Activated CD4-positive, alpha-beta T cell treated with anti-CD3 and anti-CD28 coated beads, Interleukin-2, amount 10 ng/mL, durations not matched to agents 24 days and 14 days (primary cell): ENCODE measurements around the gene HELZ2. TPM values are rescaled to one million over a fixed set of nuclear protein-coding genes. Genes with fewer than 3 reads are reported as not detected.

Experiments
- DNase-seq: peaks from one replicate; pipeline ENCODE4 v3.0.0; 2022
- H3K27ac Mint-ChIP-seq: one replicate; pipeline ENCODE4 v1.8.0; 2022; ENCODE audit warnings: mild to moderate bottlenecking, mixed read lengths
- H3K27me3 Mint-ChIP-seq: one replicate; pipeline ENCODE4 v1.8.0; 2022; ENCODE audit warnings: mixed read lengths
- H3K36me3 Mint-ChIP-seq: one replicate; pipeline ENCODE4 v1.8.0; 2022; ENCODE audit warnings: low read depth, mild to moderate bottlenecking, mixed read lengths
- H3K4me1 Mint-ChIP-seq: one replicate; pipeline ENCODE4 v1.8.0; 2021; ENCODE audit warnings: mixed read lengths
- H3K4me3 Mint-ChIP-seq: one replicate; pipeline ENCODE4 v1.8.0; 2022; ENCODE audit warnings: mild to moderate bottlenecking, moderate library complexity, mixed read lengths
- H3K9me3 Mint-ChIP-seq: one replicate; pipeline ENCODE4 v1.8.0; 2021; ENCODE audit warnings: mixed read lengths
- intact Hi-C: fragments of 100-400 bp; cut with micrococcal nuclease; formaldehyde crosslinking; loops from one replicate; pipeline ENCODE4 v1.15.1; 2023
- total RNA-seq: library from RNA; stranded (reverse); gene quantifications from 2 replicates; pipeline ENCODE4 v1.2.3, GENCODE V29; 2022

Gene HELZ2
- total RNA-seq, 1 donor from 2014 or later = 15.9 TPM

- peaks cover 6% of the 10 kb centered on the region for H3K4me1 Mint-ChIP-seq
- H3K27ac Mint-ChIP-seq = no peak overlapping the region
- no peaks in the 10 kb centered on the region for H3K9me3 Mint-ChIP-seq
- H3K27me3 Mint-ChIP-seq = peaks cover 6% of the 10 kb centered on the region
- DNase-seq = no peak
- intact Hi-C loops = no loop called here
- no peaks in the 10 kb centered on the region for H3K36me3 Mint-ChIP-seq
- no peak overlapping the region for H3K4me3 Mint-ChIP-seq
Measured at GRCh38 chr20:63543131-63543530, 30.9 kb downstream of the HELZ2 start.

DNA sequence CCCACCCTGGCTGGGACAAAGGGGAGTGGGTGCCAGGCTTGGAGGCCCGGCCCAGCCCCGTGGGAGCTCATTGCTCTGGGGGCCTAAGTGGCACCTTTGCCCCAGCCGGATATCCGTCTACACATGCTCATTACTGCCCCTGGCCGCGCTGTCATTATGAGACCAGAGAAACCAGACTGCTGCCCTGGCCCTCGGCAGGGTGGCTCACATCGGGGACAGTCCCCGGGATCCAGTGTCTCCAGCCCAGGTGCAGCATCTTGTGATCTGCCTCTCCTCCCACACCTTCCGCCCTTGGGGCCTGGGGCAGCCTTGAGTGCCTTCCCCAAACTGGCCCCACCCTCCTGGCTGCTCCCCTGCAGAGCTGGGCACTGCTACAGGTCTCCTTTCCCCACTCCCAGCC, 31.3 kb downstream of the HELZ2 start:
- Mint-ChIP-seq H3K9me3 (no peaks in the 10 kb centered on the region), H3K4me3 (no peak overlapping the region), H3K36me3 (no peaks in the 10 kb centered on the region), H3K4me1 (peaks cover 8% of the 10 kb centered on the region), H3K27ac (no peak overlapping the region), H3K27me3 (peaks cover 6% of the 10 kb centered on the region)
- intact Hi-C loops = no loop called here
- no peak for DNase-seq

DNA sequence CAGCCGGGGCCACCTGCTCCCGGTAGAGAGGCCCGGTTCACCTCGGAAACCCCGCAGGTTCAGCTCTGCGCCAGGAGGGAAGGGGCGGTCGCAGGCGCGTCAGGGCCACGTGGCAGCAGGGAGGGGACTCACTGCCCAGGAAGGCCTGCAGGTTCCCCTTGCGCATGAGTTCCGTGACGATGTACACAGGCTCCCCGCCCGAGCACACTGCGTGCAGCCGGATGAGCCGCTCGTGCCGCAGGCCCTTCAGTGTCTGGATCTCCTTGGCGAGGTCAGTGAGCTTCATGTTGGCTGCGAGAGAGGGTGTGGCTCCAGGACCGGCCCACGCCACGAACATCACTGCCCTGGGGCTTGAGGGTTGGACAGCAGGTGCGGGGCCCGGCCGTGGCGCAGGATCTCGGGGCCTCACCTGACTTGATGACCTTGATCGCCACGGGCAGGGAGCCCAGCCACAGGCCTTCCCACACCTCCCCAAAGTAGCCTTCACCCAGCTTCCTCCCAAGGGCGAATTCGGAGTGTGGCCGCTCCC, 31.9 kb downstream of the HELZ2 start:
- peaks cover 6% of the 10 kb centered on the region for H3K27me3 Mint-ChIP-seq
- no peak overlapping the region for H3K27ac Mint-ChIP-seq
- intact Hi-C loops = no loop called here
- H3K4me1 Mint-ChIP-seq = peaks cover 10% of the 10 kb centered on the region
- no peaks in the 10 kb centered on the region for H3K36me3 Mint-ChIP-seq
- no peak for DNase-seq
- no peaks in the 10 kb centered on the region for H3K9me3 Mint-ChIP-seq
- no peak overlapping the region for H3K4me3 Mint-ChIP-seq

DNA sequence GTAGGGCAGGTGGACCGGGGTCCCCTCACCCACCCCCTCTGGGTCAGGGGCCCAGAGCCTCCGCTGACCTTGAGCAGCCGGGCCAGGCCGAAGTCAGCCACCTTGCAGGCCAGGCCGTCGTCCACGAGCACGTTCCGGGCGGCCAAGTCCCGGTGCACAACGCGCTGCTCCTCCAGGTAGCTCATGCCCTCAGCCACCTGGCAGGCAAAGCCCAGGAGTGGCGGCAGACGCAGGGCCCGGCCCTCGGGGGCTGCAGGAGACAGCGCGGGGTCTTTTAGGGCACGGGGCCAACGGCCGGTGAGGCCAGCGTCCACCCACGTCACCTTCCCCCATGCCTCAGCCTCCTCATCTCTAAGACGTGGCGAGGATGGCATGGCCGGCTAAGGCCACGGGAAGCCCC, 32.7 kb downstream of the HELZ2 start:
- H3K27ac Mint-ChIP-seq = no peak overlapping the region
- peaks cover 2% of the 10 kb centered on the region for H3K27me3 Mint-ChIP-seq
- peaks cover 13% of the 10 kb centered on the region for H3K4me1 Mint-ChIP-seq
- no peak overlapping the region for H3K4me3 Mint-ChIP-seq
- H3K9me3 Mint-ChIP-seq = no peaks in the 10 kb centered on the region
- intact Hi-C loops = no loop called here
- H3K36me3 Mint-ChIP-seq = no peaks in the 10 kb centered on the region
- no peak for DNase-seq

- H3K27ac Mint-ChIP-seq = peak overlapping the region; percentile 5
- H3K27me3 Mint-ChIP-seq = peaks cover 2% of the 10 kb centered on the region
- no peaks in the 10 kb centered on the region for H3K36me3 Mint-ChIP-seq
- no peak for DNase-seq
- peaks cover 15% of the 10 kb centered on the region for H3K4me1 Mint-ChIP-seq
- intact Hi-C loops = no loop called here
- H3K9me3 Mint-ChIP-seq = no peaks in the 10 kb centered on the region
- no peak overlapping the region for H3K4me3 Mint-ChIP-seq
Measured at GRCh38 chr20:63540417-63541186, 33.4 kb downstream of the HELZ2 start.

GRCh38 chr20:63539441-63540370, 34.3 kb downstream of the HELZ2 start:
- DNase-seq = no peak
- no peaks in the 10 kb centered on the region for H3K27me3 Mint-ChIP-seq
- peak overlapping the region; percentile 15 for H3K27ac Mint-ChIP-seq
- H3K4me1 Mint-ChIP-seq = peaks cover 12% of the 10 kb centered on the region
- H3K36me3 Mint-ChIP-seq = no peaks in the 10 kb centered on the region
- H3K4me3 Mint-ChIP-seq = no peak overlapping the region
- no peaks in the 10 kb centered on the region for H3K9me3 Mint-ChIP-seq
- intact Hi-C loops = loop anchor here (2.0 to 5.0 kb wide), 6 partner anchors 88 to 523 kb away; partner anchors contain the start of genes C20orf204, GMEB2, SAMD10 and TCEA2

- no peak for DNase-seq
- no peaks in the 10 kb centered on the region for H3K9me3 Mint-ChIP-seq
- no peaks in the 10 kb centered on the region for H3K36me3 Mint-ChIP-seq
- no peaks in the 10 kb centered on the region for H3K27me3 Mint-ChIP-seq
- intact Hi-C loops = loop anchor here (2.0 to 5.0 kb wide), 6 partner anchors 88 to 523 kb away; partner anchors contain the start of genes C20orf204, GMEB2, SAMD10 and TCEA2
- no peak overlapping the region for H3K27ac Mint-ChIP-seq
- H3K4me1 Mint-ChIP-seq = peaks cover 12% of the 10 kb centered on the region
- no peak overlapping the region for H3K4me3 Mint-ChIP-seq
Measured at GRCh38 chr20:63539092-63539430, 35.0 kb downstream of the HELZ2 start.

DNA sequence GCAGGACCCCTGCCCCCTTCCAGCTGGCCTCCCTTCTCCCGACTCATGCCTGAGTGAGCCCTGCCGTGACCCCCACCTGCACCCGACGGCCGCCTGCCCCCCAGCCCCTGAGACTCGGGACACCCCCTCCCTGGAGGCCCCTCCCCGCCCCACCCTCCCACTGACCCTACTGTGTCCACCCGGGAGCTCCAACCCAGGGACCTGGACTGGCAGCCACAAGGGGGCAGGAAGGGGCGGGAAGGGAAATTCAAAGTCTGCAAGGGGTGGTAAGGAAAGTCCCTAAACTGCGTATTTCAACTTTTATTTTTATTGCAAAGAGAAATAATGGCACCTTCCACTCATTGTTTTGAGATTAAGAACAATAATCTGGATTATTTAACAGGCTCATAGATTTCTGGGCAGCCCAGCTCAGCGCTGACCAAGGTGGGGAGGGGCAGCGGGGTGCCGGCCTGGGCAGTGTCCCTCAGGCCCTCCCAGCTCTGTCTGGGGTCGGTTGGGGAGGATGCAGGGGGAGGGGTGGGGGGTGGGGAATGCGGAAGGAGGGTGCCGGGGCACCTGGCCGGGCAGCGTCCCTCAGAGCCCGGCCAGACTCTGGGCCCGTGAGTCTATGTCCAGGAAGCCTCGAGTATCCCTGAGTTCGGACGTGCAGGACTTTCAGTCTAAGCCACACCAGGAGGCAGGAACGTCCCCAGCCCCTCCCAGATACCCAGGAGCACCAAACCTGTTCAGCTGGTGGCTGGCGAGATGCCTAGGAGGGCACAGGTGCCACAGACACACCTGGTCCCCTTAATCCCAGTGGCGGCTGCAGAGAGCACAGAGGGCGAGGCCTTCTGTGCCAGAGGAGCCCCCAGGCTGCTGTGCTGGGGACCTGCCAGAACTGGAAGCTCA, 35.6 kb downstream of the HELZ2 start:
- H3K4me1 Mint-ChIP-seq = peaks cover 12% of the 10 kb centered on the region
- no peaks in the 10 kb centered on the region for H3K27me3 Mint-ChIP-seq
- intact Hi-C loops = loop anchor here (2.0 to 5.0 kb wide), 6 partner anchors 89 to 524 kb away; partner anchors contain the start of genes C20orf204, GMEB2, SAMD10 and TCEA2
- H3K27ac Mint-ChIP-seq = peak overlapping the region; percentile 91
- no peak for DNase-seq
- H3K4me3 Mint-ChIP-seq = peak overlapping the region; percentile 83
- no peaks in the 10 kb centered on the region for H3K36me3 Mint-ChIP-seq
- H3K9me3 Mint-ChIP-seq = no peaks in the 10 kb centered on the region

DNA sequence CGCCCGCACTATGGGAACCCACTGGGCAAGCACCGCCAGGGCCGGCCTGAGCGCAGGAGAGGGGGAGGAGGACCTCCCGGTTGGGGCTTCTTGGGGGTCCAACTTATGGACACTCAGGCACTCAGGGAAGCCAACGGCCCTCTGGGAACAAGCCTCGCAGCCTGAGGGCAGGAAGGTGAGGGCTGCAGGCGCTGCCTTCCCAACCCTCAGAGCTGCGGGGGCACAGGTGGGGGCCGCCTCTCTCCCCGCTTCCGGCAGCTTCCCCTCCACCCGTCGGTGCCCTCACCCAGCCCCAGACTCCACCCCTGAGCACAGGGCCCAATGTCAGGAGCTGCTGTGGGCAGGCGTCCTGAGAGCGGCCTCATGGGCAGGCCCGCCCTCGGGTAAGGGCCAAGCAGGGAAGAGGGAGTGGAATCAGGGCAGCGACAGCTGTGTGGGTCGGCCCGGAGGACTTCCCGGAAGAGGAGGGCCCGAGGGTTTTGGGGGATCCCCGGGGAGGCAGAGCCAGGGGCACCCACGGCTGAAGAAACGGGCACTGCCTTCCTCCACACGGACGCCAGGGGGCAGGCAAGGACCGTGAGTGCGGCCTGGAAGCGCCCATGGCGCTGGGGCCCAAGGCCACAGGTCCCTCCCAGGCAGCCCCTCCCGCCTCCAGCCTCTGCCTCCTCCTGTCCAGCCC, 36.4 kb downstream of the HELZ2 start:
- Mint-ChIP-seq H3K4me1 (peaks cover 12% of the 10 kb centered on the region), H3K4me3 (peak overlapping the region; percentile 83), H3K27ac (peak overlapping the region; percentile 91), H3K36me3 (no peaks in the 10 kb centered on the region), H3K27me3 (no peaks in the 10 kb centered on the region), H3K9me3 (no peaks in the 10 kb centered on the region)
- intact Hi-C loops = loop anchor here (1.0 to 5.0 kb wide), 10 partner anchors 16 to 525 kb away; partner anchors contain the start of genes ARFRP1, C20orf204, GMEB2 and PPDPF
- peak; percentile 98 for DNase-seq

GRCh38 chr20:63536997-63537524, 37.0 kb downstream of the HELZ2 start, which contains the start of gene PTK6:
PTK6 (minus strand) TSS chr20:63537376; CDS start chr20:63537314, 62 bp downstream.
- Mint-ChIP-seq H3K36me3 (no peaks in the 10 kb centered on the region), H3K4me1 (peaks cover 12% of the 10 kb centered on the region), H3K9me3 (no peaks in the 10 kb centered on the region), H3K27ac (peak within 1 kb of the TSS; percentile 91), H3K4me3 (peak within 1 kb of the TSS; percentile 83), H3K27me3 (no peaks in the 10 kb centered on the region)
- intact Hi-C loops = loop anchor here (1.0 to 5.0 kb wide), 8 partner anchors 16 to 525 kb away; partner anchors contain the start of genes ARFRP1, C20orf204, GMEB2 and PPDPF
- peak; percentile 83 for DNase-seq

DNA sequence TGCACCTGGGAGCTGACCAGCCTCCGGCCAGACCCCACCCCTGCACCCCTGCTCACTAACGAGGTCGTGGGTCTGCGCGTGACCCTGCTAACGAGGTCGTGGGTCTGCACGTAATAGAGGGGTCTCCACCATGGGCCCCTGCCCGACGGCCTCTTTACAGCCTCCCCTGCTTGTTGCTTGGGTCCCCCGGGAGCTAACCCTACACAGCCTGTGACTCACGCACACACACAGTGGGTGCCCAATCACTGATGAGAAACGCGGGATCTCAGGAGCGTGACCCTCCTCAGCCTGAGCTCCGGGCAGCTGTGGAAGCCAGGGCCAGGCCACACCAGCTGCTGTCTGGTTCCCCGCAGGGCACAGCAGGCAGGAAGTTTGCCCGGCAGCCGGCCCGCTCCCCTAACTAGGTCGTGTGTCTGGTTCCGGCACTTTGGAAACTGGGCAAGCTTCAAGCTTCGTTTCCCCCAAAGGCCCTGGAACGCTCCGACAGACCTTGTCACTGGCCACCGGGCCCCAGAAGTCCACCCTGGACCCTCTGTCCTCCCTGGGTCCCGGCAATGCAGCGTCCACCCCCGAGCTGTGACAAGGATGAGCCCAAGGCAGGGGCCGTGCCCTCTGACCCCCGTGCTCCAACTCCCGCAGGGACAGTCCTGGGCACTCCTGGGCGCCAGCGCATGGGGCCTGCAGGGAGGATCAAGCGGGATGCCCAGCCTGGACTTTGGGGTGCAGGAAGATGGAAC, 37.6 kb downstream of the HELZ2 start:
- Mint-ChIP-seq H3K36me3 (no peaks in the 10 kb centered on the region), H3K9me3 (no peaks in the 10 kb centered on the region), H3K27me3 (no peaks in the 10 kb centered on the region), H3K4me3 (no peak overlapping the region), H3K4me1 (peaks cover 12% of the 10 kb centered on the region), H3K27ac (peak overlapping the region; percentile 45)
- no peak for DNase-seq
- intact Hi-C loops = loop anchor here (2.0 to 5.0 kb wide), 5 partner anchors 91 to 526 kb away; partner anchors contain the start of genes ARFRP1, C20orf204, GMEB2 and SAMD10
